CD4-positive, alpha-beta T cell treated with Interleukin-17A for 1 hour (primary cell): ENCODE measurements around the gene RHBDD1.

ENCODE experiments used
- DNase-seq: peaks from one replicate; pipeline ENCODE4 v3.0.0-alpha.2; 2020

Gene RHBDD1

GRCh38 chr2:226943862-226944620, 108.2 kb downstream of the RHBDD1 start:
- no peak for DNase-seq

- DNase-seq, result no peak
Observed at GRCh38 chr2:226953206-226953605, 117.4 kb downstream of the RHBDD1 start.

- no peak for DNase-seq
Observed at GRCh38 chr2:226953826-226954225, 118.0 kb downstream of the RHBDD1 start.

GRCh38 chr2:226956659-226957058, 120.8 kb downstream of the RHBDD1 start:
- DNase-seq, result no peak

GRCh38 chr2:226959418-226959817, 123.6 kb downstream of the RHBDD1 start:
- DNase-seq, result no peak

- no peak for DNase-seq
Observed at GRCh38 chr2:226962176-226962773, 126.4 kb downstream of the RHBDD1 start.

- DNase-seq, result no peak
Observed at GRCh38 chr2:226963528-226963927, 127.7 kb downstream of the RHBDD1 start.

- no peak for DNase-seq
Observed at GRCh38 chr2:226965376-226965775, 129.5 kb downstream of the RHBDD1 start.

- no peak for DNase-seq
Observed at GRCh38 chr2:226969417-226970080, 133.7 kb downstream of the RHBDD1 start.

GRCh38 chr2:226970362-226970761, 134.5 kb downstream of the RHBDD1 start:
- no peak for DNase-seq

GRCh38 chr2:226971084-226971483, 135.2 kb downstream of the RHBDD1 start:
- no peak for DNase-seq

- DNase-seq, result no peak
Observed at GRCh38 chr2:226971770-226972169, 135.9 kb downstream of the RHBDD1 start.

- no peak for DNase-seq
Observed at GRCh38 chr2:226973816-226974215, 138.0 kb downstream of the RHBDD1 start.

- DNase-seq, result no peak
Observed at GRCh38 chr2:226977775-226978190, 141.9 kb downstream of the RHBDD1 start.

- no peak for DNase-seq
Observed at GRCh38 chr2:226978300-226978699, 142.4 kb downstream of the RHBDD1 start.

- DNase-seq, result no peak
Observed at GRCh38 chr2:226979004-226979403, 143.2 kb downstream of the RHBDD1 start.

GRCh38 chr2:226981791-226982326, 146.0 kb downstream of the RHBDD1 start:
- DNase-seq, result no peak

GRCh38 chr2:226983895-226984749, 148.3 kb downstream of the RHBDD1 start:
- DNase-seq, result no peak

GRCh38 chr2:226984750-226985582, 149.1 kb downstream of the RHBDD1 start:
- peak; percentile 31 for DNase-seq

GRCh38 chr2:226985583-226985946, 149.7 kb downstream of the RHBDD1 start:
- DNase-seq, result no peak

GRCh38 chr2:226991663-226992062, 155.8 kb downstream of the RHBDD1 start:
- no peak for DNase-seq

- no peak for DNase-seq
Observed at GRCh38 chr2:226993171-226993570, 157.3 kb downstream of the RHBDD1 start.
